ENCODE data around the gene TMEM80. TPM values are rescaled to one million over a fixed set of nuclear protein-coding genes. Genes with fewer than 3 reads are reported as not detected.

Gene TMEM80
- polyA plus RNA-seq, 1 experiment = 18.7 TPM

DNA sequence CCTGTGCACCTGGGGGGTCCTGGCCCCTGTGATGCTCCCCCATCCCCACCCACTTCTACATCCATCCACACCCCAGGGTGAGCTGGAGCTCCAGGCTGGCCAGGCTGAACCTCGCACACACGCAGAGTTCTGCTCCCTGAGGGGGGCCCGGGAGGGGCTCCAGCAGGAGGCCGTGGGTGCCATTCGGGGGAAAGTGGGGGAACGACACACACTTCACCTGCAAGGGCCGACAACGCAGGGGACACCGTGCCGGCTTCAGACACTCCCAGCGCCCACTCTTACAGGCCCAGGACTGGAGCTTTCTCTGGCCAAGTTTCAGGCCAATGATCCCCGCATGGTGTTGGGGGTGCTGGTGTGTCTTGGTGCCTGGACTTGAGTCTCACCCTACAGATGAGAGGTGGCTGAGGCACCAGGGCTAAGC, 31.7 kb downstream of the TMEM80 start:
- POLR2A ChIA-PET = interaction anchor here (1.6 kb wide), 1 partner anchor 31 kb away, joined by 4 read pairs; the partner anchor contains the start of gene TMEM80
- CTCF ChIA-PET = interaction anchor here (1.1 to 1.9 kb wide), 4 partner anchors 11 to 173 kb away, joined by 3 to 5 read pairs (median 4); partner anchors contain the start of gene TALDO1

GRCh38 chr11:727859-728748, 32.5 kb downstream of the TMEM80 start:
- ChIA-PET POLR2A (interaction anchor here (0.5 to 1.3 kb wide), 3 partner anchors 10 to 28 kb away, joined by 3 to 4 read pairs (median 3); partner anchors contain the start of gene TALDO1), CTCF (interaction anchor here (0.6 to 1.9 kb wide), 8 partner anchors 8 to 176 kb away, joined by 3 to 5 read pairs (median 4); partner anchors contain the start of gene TALDO1)
- no peaks in the 10 kb centered on the region; the same call in 1 of the 2 replicates for H3K9me3 ChIP-seq (ENCODE audit: control insufficient read depth, insufficient read depth, low read length)
- DNase-seq (ENCODE audit: low read depth, low spot score) = no peak
- H3K27me3 ChIP-seq (ENCODE audit: control insufficient read depth, insufficient read depth, low read length) = peaks cover 18% of the 10 kb centered on the region
- no peak overlapping the region for H3K27ac ChIP-seq (ENCODE audit: low read depth, low read length)
- no peak overlapping the region for H3K4me3 ChIP-seq (ENCODE audit: low read depth, low read length)
- peak; percentile 97 for TF ChIP-seq CTCF (IDR thresholded peaks at IDR 0.05; ENCODE audit: low read depth, low read length)

More for the DNA sequence above, 31.7 kb downstream of the TMEM80 start:
- TF ChIP-seq CTCF (IDR thresholded peaks at IDR 0.05; ENCODE audit: low read depth, low read length) = no peak
- H3K27me3 ChIP-seq (ENCODE audit: control insufficient read depth, insufficient read depth, low read length) = peaks cover 17% of the 10 kb centered on the region
- no peaks in the 10 kb centered on the region; the same call in 1 of the 2 replicates for H3K9me3 ChIP-seq (ENCODE audit: control insufficient read depth, insufficient read depth, low read length)
- no peak overlapping the region for H3K4me3 ChIP-seq (ENCODE audit: low read depth, low read length)
- no peak for DNase-seq (ENCODE audit: low read depth, low spot score)
- H3K27ac ChIP-seq (ENCODE audit: low read depth, low read length) = no peak overlapping the region

DNA sequence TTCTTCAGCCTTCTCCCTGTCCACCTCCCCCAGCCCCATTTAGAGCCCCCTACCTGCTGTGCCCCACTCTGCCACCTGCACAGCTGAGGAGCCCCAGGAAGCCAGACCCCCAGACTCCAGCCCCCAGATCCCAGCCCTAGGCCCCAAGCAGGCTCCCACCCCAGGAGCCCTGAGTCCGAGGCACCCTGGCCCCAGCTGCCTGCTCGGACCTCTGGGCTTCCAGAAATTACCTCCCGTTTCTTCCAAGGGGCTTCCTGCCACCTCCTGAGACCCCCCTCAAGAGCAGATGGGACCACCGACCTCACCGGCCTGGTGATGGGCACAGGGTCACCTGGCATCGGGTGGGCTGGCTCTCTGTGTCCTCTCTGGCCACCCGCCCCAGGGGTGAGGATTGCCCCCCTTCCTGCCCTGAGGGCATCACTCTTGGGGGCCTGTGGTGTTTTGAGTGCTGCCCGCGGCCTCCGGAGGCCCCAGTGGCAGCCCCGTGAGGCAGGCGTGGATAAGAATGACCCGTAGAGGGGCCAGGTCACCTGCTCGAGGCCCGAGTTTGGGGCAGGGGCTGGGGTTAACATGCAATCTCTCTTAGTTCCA, 33.4 kb downstream of the TMEM80 start:
- DNase-seq (ENCODE audit: low read depth, low spot score) = no peak
- TF ChIP-seq CTCF (IDR thresholded peaks at IDR 0.05; ENCODE audit: low read depth, low read length) = no peak
- Histone ChIP-seq H3K4me3 (ENCODE audit: low read depth, low read length) (no peak overlapping the region), H3K27ac (ENCODE audit: low read depth, low read length) (no peak overlapping the region), H3K27me3 (ENCODE audit: control insufficient read depth, insufficient read depth, low read length) (peaks cover 18% of the 10 kb centered on the region), H3K9me3 (ENCODE audit: control insufficient read depth, insufficient read depth, low read length) (no peaks in the 10 kb centered on the region; the same call in 1 of the 2 replicates)
- ChIA-PET CTCF (interaction anchor here (0.6 to 1.0 kb wide), 5 partner anchors 9 to 353 kb away, joined by 3 to 5 read pairs (median 3); no protein-coding TSS in a partner anchor), POLR2A (interaction anchor here (0.5 to 1.3 kb wide), 3 partner anchors 11 to 27 kb away, joined by 3 to 4 read pairs (median 3); partner anchors contain the start of gene TALDO1)

DNA sequence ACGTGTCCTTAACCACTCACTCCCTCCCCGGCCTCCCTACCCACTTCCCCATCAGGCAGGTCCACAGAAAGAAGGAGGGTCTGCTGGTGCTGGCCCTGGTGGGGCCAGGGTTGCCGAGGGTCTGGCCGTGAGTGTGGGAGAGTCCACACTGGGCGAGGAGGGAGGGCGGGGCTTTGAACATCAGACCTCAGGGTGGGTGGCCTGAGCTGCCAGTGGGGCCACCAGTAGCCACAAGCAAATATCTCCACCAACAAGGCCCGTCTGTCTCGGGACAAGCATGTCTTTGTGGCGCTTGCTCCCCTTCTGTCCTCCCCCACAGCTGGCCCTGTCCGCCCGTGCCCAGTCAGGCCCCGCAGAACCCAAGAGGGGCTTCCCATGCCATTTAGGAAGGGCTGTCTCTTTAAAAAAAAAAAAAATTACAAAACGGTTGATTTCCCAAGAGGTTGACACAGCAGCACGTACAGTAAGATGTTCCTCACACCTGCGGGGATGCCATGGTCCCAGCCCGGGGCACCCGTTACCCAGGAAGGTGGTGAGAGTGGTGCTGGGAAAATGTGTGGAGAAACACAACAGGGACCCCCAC, 34.0 kb downstream of the TMEM80 start:
- POLR2A ChIA-PET = interaction anchor here (0.7 kb wide), 1 partner anchor 19 kb away, joined by 3 read pairs; no protein-coding TSS in a partner anchor
- CTCF ChIA-PET = no interaction called here
- Histone ChIP-seq H3K27ac (ENCODE audit: low read depth, low read length) (no peak overlapping the region), H3K4me3 (ENCODE audit: low read depth, low read length) (no peak overlapping the region), H3K27me3 (ENCODE audit: control insufficient read depth, insufficient read depth, low read length) (peaks cover 16% of the 10 kb centered on the region), H3K9me3 (ENCODE audit: control insufficient read depth, insufficient read depth, low read length) (no peaks in the 10 kb centered on the region; the same call in 1 of the 2 replicates)
- TF ChIP-seq CTCF (IDR thresholded peaks at IDR 0.05; ENCODE audit: low read depth, low read length) = no peak
- DNase-seq (ENCODE audit: low read depth, low spot score) = no peak

Data from AG04450 (cell line).